ENCODE data around the gene TMEM86B.
"Not testable (repeated sequence)": the region's sequence is repeated elsewhere in the genome, so short reads cannot be mapped to it uniquely, and the experiment has no call there.

TMEM86B gene

GRCh38 chr19:55241935-55242464, 13.4 kb upstream of the TMEM86B start:
- no peak for DNase-seq

- DNase-seq, result no peak
Measured at GRCh38 chr19:55241143-55241934, 12.8 kb upstream of the TMEM86B start.

GRCh38 chr19:55240713-55241020, 12.1 kb upstream of the TMEM86B start:
- DNase-seq, result no peak

GRCh38 chr19:55239004-55239403, 10.4 kb upstream of the TMEM86B start:
- no peak for DNase-seq

GRCh38 chr19:55238030-55238429, 9.5 kb upstream of the TMEM86B start:
- no peak for DNase-seq

GRCh38 chr19:55232986-55233385, 4.4 kb upstream of the TMEM86B start:
- DNase-seq, result no peak

- DNase-seq, result no peak
Measured at GRCh38 chr19:55232286-55232602, 3.7 kb upstream of the TMEM86B start.

- DNase-seq, result peak; percentile 13
Measured at GRCh38 chr19:55231391-55232285, 3.1 kb upstream of the TMEM86B start.

- DNase-seq, result no peak
Measured at GRCh38 chr19:55230780-55231179, 2.2 kb upstream of the TMEM86B start.

GRCh38 chr19:55230329-55230728, 1.8 kb upstream of the TMEM86B start:
- no peak for DNase-seq

GRCh38 chr19:55229789-55230182, 1.2 kb upstream of the TMEM86B start:
- DNase-seq, result no peak

GRCh38 chr19:55229145-55229788, 704 bp upstream of the TMEM86B start:
- DNase-seq, result no peak

GRCh38 chr19:55228015-55228391, 560 bp downstream of the TMEM86B start:
- no peak for DNase-seq

GRCh38 chr19:55227241-55228014, 1.1 kb downstream of the TMEM86B start:
- DNase-seq, result no peak

GRCh38 chr19:55226788-55227187, 1.8 kb downstream of the TMEM86B start:
- DNase-seq, result no peak

- no peak for DNase-seq
Measured at GRCh38 chr19:55226273-55226672, 2.3 kb downstream of the TMEM86B start.

GRCh38 chr19:55225415-55225958, 3.1 kb downstream of the TMEM86B start:
- no peak for DNase-seq

- not testable (repeated sequence) for DNase-seq
Measured at GRCh38 chr19:55224679-55225414, 3.7 kb downstream of the TMEM86B start.

- no peak for DNase-seq
Measured at GRCh38 chr19:55224038-55224665, 4.4 kb downstream of the TMEM86B start.

GRCh38 chr19:55223291-55224037, 5.1 kb downstream of the TMEM86B start:
- no peak for DNase-seq

Data from right hindlimb (tissue), 1 donor.